SW480 (cell line): Measurements from ENCODE around the gene DEPP1.
"Not testable (repeated sequence)": the region's sequence is repeated elsewhere in the genome, so short reads cannot be mapped to it uniquely, and the experiment has no call there.

Source experiments
- DNase-seq: peaks from one replicate; pipeline ENCODE4 v3.0.0-alpha.2; 2016; ENCODE audit warnings: low spot score

DEPP1 gene

DNA sequence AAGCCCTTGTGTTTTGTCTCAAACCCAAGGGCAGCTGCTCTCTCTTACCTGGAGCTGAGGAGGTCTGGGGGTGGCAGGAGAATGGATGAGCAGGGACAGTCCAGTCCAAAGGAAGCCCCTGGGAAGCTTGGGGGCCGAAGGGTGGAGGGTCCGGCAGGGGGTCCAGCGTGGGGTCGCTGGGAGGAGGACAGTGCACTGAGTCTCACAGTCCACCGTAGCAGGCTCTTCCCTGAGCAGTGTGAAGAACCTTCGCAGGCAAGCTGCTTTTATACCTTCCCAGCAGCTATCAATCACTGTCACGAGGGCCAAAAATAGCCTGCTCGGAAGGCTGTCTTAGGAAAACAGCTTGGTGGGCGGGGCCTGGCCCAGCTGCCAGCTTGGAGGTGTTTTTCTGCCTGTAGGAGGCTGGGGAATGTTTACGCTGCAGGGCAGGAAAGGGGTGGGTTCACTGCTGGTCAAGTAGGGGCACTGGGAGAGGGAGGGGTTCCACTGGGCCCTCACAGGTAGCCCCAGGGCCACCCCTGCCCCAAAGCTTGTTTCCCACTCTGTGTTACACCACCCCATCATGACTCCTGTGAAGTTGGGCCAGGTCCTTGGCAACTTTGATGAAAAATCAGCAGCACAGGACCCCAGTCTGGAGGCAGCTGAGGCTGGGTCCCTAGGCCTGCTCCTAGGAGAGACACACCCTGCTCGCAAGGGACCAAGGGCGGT lies at the start of gene DEPP1:
DEPP1 (minus strand) TSS at position 240 of the 711 bp plus-strand sequence. CDS start 779 bp downstream, outside the sequence.
- DNase-seq, result peak; percentile 81

DNA sequence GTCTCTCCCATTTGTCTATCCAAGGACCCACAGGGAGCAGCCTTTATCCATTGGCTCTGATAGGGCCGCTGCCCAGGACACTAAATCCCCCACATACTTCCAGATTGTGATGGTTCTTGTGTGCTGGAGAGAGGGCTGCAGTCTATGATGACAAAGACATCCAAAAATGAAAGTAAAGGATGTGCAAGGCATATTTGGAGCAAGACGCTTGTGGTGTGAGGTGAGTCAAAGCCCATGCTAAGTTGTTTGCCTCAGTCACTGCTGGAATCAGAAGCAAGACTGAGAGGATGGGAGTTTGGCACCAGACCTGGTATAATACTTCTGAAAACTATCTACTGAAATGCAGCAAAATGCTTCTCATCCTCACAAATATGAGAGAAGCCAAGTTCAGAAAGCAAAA lies 44.8 kb upstream of the DEPP1 start:
- no peak for DNase-seq

GRCh38 chr10:45015590-45015989 lies 37.0 kb upstream of the DEPP1 start:
- DNase-seq, result no peak

DNA sequence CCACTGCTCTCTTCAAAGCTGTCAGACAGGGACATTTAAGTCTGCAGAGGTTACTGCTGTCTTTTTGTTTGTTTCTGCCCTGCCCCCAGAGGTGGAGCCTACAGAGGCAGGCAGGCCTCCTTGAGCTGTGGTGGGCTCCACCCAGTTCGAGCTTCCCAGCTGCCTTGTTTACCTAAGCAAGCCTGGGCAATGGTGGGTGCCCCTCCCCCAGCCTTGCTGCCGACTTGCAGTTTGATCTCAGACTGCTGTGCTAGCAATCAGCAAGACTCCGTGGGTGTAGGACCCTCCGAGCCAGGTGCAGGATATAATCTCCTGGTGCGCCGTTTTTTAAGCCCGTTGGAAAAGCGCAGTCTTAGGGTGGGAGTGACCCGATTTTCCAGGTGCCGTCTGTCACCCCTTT lies 35.9 kb upstream of the DEPP1 start:
- not testable (repeated sequence) for DNase-seq

DNA sequence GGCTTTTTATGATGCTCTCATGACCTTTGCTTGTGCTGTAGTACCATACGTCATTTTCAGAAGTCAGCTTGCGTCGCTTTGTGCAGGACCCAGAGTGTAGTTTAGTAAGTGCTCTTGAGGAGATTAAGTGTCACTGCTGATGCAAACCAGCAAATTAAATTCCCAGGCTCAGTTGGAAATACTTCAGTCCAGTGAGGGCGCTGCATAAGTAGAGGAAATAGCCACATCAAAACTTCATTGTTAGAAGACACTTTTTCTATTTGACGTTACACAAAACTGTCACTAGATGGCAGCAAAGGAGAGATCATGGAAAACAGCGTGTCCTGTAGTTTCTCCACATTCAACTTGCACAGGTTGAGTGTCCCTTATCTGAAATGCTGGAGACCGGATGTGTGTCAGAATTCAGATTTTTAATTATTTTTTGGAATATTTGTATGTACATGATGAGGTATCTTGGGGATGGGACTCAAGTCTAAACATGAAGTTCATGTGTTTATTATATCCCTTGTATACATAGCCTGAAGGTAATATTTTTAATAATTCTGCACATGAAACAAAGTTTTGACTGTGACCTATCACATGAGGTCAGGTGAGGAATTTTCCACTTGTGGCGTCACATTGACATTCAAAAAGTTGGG lies 30.0 kb upstream of the DEPP1 start:
- DNase-seq, result peak; percentile 84

- DNase-seq, result no peak
Measured at GRCh38 chr10:45006276-45007030, 27.8 kb upstream of the DEPP1 start.

DNA sequence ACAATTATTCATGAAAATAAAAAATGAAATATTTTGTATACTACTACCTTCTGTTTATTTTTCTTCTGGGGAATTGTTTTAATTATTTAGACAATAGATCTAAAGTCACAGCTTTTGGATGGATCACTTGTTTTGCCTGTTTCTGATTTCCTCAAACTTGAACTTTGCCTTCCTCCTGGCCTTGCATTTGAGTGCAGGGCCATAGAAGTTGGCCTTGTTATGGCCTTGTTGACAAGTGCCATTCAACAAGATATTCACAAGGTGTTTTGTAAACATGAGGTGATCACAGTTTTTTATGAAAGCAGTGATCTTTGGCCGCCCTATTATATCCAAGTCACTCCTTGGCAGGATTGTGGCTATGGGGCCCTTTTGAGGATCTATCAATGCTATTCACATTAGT lies 26.7 kb upstream of the DEPP1 start:
- no peak for DNase-seq

GRCh38 chr10:45004661-45005060 lies 26.1 kb upstream of the DEPP1 start:
- DNase-seq, result no peak

GRCh38 chr10:45003432-45004000 lies 24.9 kb upstream of the DEPP1 start:
- no peak for DNase-seq

DNA sequence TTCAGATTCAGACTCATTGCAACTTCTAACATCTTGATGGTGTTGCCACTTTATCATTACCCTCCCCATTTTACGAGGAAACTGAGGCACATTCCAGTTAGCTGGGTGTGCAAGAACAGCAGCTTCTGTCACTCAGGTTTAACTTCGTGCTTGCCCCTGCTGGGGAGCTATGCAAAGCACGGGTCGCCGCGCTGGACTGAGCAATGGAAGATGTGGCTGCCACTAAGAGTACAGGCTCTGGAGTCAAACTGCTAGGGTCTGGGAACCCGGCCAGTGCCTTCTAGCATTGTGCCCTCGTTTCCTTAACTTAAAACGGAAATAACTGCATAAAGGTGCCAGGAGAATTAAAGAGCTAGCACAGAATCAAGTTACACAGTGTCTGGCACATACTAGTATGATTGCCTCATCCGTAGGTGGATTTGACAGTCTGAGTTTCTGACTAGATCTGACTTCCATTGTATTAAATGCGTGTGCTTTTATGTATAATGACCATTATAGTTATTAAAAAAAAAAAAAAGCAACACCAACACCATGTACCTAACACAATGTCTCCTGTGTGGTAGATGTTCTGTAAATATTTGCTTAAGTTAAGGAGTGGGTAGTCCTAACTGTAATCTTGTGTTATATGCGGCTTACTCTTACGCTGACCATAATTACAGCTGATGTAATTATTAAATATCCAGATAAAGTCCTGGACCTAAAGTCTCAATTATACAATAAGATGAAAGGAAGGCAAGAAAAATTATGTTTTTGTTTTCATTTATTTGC lies 23.0 kb upstream of the DEPP1 start:
- peak; percentile 54 for DNase-seq

DNA sequence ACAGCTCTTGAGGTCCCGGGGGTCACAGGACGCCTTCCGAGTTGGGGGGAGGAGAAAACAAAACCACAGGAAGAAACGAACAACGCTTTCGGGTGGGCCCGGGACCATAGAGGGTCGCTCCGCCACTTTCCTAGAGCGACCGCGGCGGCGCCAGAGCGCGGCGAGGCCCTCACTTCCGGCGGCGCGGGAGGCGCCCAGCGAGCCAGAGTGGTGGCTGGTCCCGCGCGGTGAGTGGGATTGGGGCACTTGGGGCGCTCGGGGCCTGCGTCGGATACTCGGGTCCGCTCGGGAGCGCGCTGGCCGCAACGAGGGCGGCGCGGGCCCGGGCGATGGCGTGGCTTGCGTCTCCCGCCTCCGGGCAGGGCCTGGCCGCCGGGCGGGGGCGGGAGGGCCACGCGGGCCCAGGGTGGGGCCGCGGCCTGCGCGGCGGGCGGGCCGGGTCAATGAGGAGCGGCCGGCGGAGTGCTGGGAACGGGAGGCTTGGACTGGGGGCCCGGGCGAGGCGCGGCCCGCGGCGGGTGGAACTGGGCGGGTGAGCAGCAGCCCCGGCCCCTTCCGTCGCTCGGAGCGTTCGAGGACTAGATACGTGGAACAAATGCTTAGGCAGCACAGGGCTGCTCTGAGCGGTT lies 22.3 kb upstream of the DEPP1 start, which contains the start of gene ZNF22:
ZNF22 (plus strand) TSS at position 172 of the 629 bp plus-strand sequence. CDS start 2,446 bp downstream, outside the sequence.
- DNase-seq, result peak; percentile 58

DNA sequence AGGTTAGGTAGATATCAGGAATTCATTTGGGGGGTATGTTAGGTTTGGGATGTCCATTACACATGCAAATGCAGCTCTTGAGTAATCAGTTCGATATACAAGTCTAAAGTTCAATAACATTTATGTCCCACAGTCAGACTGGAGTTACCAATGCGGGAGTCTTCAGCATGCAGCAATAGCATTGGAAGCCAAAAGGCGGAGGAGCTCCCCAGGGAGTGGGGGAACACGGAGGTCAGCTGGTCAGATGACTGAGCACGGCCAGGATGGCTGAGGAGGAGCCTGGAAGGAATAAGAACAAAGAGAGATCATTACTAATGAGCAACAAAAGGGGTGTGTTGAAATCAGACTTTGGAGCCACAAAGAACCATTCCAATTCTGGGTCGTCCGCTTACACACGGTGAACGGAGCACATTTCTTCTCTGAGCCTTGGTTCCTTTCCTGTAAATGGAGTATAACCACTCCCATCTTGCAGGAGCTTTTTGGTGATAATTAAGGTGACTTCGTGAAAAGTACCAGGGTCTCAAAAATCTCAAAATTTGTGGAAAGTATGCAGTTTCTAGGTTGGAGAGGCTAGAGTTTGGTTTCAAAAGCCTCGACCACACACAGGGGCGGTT lies 21.6 kb upstream of the DEPP1 start:
- no peak for DNase-seq

- DNase-seq, result peak; percentile 48
Measured at GRCh38 chr10:44998146-44998631, 19.6 kb upstream of the DEPP1 start.

GRCh38 chr10:44997105-44997748 lies 18.6 kb upstream of the DEPP1 start:
- no peak for DNase-seq

- no peak for DNase-seq
Measured at GRCh38 chr10:44995914-44996669, 17.5 kb upstream of the DEPP1 start.

DNA sequence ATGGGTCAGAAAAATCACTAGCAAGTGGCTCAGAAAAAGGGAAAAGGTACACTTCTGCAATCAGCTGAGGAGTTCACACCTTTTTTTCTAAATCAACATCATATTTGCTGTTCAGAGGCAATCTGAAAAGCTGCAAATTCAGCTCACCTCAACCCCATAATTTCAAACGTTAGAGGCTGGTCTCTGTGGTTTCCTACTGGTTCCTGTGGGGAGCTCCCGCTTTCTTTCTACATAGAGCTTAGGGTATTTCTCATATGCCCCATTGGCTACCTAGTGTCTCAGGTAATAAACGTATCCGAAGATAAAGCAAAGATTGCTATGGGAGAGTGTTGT lies 16.9 kb upstream of the DEPP1 start:
- DNase-seq, result no peak

DNA sequence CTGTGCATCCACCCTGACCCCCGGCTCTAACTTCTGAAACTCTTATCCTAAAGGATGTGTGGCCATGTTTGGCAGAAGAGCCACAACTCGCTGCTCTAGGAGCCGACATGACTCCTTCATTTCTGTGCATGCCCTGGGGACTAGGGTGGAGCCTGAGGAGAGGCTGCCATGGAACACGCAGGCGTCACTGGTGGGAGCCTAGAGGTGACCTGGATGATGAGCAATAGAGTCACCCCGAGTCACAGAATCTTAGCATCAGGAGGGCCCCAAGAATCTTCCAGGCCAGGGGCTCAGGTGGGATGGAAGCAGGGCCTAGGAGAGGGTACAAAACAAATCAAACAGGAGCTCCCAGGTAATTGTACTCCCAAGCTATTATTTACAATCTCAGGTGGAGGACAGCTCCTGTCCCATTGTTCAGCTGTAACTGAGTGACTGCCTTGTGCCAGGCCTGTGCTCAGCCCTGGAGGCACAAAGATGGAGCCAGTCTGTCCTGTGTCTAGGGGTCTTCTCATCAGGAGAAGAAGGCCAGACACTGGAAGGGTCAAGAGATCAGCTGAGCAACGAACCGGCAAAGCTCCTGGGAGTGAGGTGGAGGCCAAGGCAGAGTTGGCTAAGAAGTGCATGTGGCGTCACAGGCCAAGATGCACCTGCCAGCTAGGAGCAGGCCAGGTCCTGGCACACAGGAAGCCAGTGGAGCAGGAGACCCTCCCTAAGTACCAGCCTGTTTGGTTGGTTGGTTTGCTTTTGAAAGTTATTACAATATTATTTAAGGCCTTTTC lies 16.3 kb upstream of the DEPP1 start:
- DNase-seq, result no peak

DNA sequence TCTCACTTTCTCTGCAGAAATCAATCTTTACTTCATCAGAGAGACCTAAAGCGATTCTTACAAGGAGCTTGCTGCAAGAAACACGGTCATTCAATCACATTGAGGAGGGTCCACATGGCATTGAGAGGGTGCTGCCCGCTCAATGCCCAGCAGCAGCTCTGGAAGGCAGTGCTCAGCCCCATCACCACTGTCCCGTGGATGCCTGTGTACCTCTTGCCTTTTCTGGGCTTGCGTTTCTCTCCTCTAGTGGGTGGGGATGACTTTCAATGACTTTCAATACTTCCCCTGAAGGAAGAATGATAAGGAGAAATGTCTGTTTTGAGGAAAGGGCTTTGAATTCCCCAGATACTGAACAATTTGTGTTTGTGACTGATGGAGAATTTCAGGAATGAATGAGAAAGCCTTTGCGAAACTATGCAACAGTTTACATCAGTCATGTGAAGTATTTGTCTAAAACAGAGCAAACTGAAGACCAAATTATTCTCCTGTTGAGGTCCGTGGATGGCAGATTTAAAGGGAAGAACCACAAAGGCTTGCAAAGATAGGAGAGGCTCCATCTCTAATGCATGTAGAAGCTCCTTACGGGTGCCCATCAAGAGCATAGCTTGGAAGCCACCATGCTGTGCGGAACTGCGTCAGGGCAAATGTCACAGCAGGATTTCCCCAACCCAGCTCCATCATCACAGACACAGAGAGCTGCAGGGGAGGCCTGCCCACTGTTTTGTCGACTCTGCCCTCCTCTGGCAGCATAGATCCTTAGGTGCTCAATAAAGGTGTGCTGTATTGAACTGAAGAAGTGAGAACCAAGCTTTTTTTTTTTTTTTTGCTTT lies 15.5 kb upstream of the DEPP1 start:
- DNase-seq, result no peak
